HG02852 (cell line): ENCODE results near the gene HDAC9.

Experiments
- ATAC-seq: cut with Tn5 transposase; IDR thresholded peaks from one replicate; pipeline ENCODE4 v1.9.1; 2021; ENCODE audit warnings: mild to moderate bottlenecking, moderate library complexity; ENCODE audit not compliant: unreplicated experiment

Gene HDAC9

DNA sequence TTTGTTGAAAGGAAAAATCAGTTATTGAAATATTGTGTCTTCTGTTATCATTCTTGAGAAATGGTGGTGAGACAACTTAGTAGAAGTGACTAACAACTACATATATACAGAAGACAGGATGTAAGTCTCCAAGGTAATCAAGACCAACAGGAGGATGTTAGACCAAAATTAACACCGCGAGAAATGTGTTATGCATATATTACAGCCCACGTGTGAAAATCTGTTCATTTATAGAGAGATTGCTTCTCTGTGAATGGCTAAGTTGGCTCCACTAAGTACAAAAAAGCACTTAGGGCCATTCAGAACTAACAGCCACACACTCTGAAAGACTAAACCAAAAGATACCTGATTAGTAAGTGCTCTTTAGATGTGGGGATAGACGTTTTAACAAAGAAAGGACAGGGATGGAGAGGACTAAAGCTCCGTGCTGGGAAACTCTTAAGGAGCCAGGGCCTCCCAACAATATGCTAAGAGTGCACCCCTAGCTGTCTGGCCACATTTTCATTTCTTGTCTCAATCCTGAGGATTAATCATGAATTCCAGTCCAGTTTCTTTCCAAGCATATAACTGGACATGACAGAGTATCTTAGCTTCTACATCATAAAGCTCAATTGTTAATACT lies 26.5 kb downstream of the HDAC9 start:
- peak; percentile 43 for ATAC-seq

DNA sequence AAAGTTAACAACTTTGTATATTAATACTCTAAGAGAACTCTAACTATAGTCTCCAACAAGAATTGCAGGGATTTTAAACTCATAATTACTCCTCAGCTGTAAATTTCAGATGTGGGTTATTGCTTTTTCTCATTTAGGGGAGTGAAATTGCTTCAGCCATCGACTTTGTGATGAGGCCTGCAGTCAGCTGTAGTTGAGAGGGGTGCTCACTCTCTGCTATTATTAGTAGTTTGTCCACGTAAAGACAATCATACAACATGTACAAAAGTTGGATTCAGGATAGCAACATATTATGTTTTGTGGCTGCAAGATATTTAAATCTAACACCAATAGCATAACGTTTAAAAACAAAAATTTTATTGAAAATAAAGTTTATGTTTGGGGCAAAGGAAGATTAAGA lies 28.7 kb downstream of the HDAC9 start:
- ATAC-seq = no peak

DNA sequence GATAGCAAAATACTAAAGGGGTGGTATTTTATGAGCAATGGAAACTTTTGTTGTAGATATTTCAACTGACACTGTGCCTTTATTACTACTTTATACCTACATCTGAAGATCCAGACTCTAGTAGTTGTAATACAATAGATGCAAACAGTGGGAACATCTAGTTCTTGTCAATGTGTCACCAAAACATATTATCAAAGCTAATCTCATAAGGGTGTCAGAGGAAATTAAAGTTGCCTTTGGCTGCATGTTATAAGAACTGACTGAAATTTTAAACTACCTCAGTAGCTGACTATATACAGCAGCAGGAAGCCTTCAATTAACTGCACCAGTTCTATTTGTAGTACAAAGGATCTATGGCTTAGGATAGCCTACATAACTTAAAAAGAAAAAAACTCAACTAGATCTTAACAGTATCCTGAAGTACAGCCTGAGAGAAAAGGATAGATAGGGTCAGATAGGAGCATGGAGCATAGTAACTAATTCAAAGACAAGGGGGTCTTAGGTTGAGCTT lies 30.9 kb downstream of the HDAC9 start:
- ATAC-seq = no peak

DNA sequence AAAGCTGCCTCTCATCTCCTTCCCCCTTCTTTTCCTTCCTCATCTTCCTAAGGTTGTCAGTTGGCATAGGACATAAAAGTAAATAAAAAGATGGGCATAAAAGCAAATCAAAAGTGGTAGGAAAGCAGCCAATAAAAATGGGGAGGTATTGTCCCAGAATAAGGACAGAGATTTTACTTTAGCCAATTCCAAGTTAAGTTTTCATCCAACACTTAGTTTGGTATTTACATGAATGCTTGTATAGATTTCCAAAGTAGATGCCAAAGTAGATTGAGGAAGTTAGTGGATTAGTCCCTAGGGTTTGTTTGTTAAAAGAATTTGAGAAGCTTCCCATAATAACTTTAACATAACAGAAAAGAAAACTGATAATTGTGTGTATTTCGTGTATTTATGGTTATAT lies 33.7 kb downstream of the HDAC9 start:
- no peak for ATAC-seq

DNA sequence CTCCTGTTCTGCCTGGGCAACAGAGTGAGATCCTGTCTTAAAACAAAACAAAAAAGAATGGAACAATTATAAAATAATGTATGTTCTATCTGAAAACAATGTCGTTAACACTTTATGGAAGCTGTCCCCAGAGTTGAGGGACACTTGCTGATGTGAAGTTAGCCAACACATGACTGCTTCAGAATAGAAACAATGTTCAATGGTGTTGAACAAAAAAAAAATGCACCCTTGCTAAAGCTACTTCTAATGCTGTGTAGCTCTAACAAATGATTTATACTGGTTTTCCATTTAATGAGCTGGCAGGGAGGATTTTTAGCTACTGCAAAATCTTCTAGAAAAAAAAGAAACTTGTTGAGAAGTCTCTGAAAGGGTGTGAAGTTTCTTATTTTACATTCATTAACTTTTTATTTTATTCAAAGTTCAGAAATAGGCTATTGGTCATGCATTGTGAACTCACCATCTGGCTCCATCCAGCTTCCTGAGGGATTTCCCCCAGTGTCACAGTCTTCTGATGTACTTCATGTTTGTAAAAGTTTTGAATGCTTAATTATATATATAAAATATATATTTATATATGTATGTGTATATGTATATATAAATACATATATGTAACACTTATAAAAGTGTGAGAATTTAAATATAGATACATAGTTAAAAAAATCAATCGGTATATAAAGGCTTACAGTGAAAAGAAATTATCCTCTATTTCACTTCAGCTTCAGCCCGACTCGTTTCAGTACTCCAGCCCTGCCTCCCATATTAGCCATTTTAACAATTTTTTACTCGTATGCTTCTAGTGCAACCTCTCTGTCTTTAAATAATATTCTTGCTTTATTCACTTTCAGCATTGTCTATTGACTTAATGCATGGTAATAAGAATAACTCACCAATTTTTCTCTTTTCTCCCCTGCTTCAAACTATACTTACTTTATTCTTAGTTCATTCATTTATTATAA lies 35.0 kb downstream of the HDAC9 start:
- ATAC-seq = peak; percentile 78

DNA sequence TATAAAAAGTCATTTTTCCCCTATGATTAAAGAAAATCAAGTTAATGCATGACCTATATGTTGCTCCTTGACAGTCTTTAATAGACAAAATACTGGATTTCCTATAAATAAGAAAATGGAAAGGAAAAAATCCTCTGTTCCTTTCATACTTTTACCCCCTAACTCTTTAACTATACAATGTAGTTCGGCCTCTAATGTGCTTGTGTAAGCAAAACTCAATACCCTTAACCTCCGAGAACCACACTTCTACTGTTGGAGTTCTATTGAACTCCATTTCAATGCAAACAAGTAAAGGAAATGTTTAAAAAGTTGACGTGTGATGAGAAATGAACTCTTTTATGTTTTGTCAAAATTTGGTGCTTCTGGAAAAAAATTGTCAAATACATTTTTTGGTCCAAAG lies 36.0 kb downstream of the HDAC9 start:
- ATAC-seq = no peak

DNA sequence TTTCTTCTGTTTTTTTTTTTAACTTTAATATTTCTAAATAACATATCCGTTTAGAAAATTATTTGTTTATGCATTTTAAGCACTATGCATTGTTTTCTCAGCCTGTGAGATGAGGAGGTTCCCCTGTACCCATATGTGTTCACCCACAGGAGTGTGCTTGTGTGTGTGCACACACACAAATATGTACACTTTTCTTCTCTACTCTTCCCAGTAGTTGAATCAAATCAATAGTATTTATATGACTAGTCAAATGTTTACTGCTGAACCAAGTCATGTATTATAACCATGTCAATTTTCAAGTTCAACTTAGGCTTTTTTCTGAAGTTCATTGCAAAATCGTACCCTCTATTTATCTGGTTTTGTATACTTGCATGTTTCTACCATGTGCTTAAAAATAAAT lies 37.3 kb downstream of the HDAC9 start:
- peak; percentile 29 for ATAC-seq

DNA sequence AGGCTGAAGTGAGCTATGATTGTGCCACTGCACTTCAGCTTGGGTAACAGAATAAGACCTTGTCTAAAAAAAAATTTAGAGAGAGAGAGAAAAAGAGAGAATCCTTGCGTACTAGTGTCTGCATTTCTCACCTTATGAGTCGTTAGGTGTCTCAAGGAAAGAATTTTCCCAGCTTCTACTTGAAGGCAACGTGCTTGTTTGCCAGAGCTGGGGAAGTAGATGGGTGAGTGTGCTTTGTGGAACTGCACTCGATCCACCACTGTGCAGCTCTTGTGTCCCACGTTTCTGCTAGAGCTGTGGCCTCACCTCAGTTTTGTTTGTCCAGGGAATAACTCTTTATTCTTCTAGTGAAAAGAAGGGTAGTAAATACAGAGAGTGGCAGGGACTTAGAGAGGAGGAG lies 38.9 kb downstream of the HDAC9 start:
- ATAC-seq = no peak

DNA sequence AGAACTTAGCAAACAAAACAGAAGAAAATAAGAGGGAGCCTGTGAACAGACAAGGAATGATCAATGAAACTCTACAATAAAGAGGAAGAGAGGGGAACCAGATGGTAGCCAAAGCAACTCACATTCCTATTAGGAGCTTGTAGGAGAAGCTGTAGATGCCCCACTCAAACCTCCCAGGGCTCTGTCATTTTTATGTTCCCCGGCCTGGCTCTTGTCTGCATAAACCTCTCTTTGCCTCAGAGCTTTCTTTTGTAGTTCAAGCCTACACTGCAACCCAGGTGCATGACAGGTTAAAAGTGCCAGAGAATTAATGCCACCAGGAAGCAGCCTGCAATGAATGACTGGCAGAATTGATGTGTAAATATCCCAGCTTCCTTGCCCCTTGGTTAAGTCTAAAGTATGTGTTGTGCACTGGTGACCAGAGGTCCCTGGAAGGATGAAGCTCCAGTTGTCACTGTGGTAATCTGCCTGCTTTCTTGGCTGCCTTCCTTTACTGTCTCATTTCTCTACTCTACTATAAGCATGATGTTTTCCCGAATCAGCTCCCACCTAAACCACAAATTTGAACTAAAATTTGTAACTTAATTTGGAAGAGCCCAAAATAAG lies 40.4 kb downstream of the HDAC9 start:
- ATAC-seq = no peak

DNA sequence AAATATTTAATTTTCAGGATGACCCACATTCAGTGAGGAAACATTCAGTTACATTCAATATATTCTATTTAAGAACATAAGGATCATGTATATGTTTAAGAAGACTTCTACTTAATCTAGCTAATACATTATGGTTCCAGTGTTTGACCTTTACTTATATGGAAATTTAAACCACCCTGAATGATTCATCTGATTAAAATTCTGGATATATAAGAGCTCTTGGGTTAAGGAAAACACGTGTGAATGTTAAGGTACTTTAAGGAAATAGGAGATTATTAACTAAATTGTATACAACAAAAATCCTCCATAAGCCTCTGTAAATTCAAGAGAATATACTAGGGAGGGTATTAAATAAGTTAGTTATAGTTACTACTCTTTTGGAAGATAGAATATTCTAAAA lies 40.9 kb downstream of the HDAC9 start:
- no peak for ATAC-seq

DNA sequence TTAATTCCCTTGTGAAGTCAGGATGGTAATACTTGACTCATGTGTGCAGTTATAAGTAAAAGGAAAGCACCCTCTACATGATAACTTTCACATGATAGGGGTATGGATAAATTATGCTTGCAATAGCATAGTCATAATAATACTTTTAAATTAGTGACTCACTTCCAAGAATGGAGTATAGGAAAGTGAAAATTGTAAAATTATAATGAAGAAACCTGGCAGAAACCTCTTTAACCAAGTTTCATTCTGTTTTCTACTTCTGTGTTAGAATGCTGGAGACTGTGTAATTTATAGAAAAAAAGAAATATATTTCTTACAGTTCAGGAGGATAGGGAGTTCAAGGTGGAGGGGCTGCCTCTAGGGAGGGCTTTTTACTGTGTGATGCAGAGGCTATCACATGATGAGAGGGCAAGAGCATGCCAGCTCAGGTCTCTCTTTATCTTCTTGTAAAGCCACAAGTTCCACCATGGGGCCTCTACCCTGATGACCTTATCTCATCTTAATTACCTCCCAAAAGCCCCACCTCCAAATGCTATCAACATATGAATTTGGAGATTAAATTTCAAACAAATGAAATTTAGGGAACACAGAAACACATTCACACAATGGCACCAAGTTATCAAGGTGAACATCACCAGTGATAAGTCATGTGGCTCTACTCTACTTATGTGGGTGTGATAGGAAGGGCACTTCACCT lies 43.2 kb downstream of the HDAC9 start:
- ATAC-seq = peak; percentile 83

DNA sequence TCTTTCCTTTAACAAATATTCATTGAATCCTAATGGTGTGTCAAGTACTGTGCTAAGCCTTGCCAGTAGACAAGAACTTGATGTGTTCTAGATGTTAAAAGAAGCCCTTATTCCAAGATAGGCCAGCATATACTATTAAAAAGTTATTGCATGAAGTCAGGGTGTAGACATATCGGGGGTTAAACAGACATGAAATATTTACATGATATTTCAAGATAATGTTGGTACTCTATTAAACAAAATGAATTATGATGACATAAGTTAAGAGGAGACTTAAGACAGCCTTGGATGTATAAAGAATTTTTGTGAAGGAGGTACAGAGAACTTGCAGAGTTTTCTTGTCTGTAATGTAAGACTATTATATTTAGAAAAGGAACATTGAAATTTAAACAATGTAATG lies 44.8 kb downstream of the HDAC9 start:
- ATAC-seq = no peak

DNA sequence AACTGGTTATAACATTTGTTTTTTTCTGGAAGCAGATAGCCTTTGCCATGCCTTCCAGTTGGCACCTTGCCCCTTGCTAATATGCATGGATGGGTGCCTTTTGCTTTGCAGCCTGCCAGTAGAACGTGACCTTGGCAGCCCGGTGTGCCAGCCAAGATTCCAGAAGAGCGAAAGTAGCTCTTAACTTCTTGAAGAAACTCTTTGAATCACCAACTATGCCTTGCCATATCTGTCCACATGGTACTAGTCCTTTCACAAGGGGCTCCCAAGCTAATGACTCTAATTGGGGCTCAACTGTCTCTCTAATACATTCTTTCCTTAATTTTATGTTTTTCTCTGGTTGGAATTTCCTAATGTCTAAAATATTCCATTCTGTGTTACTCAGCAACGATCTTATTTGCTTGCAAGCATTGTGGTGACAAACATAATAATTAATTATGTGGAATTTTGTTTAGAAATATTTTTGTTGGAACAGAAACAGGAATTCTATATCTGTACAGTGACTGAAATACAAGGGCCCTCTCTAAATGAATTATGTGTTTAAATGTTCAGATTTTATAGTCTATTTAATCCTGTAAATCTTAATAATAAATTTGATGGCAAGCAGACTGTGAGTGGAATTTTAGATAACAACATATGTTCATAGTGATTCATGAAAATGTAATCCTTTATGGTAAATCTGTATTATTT lies 45.8 kb downstream of the HDAC9 start:
- ATAC-seq = no peak

DNA sequence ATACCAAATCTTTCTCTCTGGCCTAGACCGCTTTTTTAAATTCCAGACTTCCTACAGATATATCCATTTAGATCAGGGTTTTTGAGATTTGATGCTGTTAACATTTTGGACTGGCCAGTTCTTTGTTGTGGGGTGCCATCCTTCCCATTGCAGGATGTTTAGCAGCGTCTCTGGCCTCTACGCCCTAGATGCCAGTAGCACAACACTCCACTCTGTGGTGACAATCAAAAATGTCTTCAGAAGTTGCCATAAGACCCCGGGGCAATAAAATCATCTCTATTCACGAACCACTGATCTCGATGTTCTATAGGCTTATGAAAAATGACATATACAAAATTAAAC lies 46.3 kb downstream of the HDAC9 start:
- ATAC-seq = no peak

DNA sequence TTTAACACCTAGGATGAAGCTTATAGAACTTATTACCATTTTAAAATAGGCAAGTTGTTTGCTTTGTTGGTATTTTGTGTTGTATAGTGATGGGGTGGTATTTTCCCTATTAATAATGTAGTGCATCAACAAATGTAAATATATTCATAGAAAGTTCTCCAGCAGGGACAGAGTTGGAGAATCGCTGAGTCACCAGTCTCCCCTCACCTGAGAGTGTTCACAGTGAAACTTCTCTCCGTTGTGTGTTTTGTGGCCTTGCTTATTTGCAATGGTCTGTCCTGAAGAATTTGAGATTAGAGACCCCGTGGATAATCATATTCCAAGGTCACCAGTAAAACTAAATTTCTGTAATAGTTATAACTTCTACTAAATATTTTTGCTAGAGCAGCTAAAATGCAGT lies 51.0 kb downstream of the HDAC9 start:
- no peak for ATAC-seq

DNA sequence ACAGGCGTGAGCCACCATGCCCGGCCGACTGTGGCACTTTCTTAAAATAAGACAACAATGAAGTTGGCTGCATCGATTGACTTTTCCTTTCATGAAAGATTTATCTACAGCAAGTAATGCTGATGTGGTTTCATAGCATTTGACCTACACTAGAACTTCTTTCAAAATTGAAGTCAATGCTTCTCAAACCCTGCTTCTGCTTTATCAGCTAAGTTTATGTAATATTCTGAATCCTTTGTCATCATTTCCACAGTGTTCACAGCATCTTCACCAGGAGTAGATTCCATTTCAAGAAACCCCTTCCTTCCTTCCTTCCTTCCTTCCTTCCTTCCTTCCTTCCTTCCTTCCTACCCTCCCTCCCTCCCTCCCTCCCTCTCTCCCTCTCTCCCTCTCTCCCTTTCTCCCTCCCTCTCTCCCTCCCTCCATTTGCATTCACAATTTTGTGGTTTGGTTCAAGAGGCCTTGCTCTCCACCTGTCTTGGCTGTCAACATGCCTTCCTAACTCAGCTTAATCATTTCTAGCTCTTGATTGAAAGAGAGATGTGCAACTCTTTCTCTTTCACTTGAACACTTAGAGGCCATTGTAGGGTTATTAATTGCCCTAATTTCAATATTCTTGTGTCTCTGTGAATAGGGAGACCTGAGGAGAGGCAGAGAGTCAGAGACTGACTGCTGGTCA lies 52.1 kb downstream of the HDAC9 start:
- peak; percentile 48 for ATAC-seq

DNA sequence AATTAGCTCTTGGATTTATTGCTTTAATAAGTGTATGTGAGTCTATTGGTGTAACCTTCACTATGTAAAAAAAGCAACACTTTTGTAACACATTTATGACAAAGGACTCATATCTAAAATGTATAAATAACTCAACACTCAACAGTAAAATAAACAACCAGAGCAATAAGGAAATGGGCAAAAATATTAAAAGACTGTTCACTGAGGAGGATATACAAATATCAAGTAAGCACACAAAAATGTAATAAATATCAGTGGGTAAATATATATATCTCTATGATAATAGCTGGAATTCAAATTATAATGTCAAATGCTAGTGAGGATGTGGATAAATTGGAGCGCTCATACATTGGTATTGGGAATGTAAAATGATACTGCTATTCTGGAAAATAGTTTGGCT lies 53.0 kb downstream of the HDAC9 start:
- no peak for ATAC-seq

DNA sequence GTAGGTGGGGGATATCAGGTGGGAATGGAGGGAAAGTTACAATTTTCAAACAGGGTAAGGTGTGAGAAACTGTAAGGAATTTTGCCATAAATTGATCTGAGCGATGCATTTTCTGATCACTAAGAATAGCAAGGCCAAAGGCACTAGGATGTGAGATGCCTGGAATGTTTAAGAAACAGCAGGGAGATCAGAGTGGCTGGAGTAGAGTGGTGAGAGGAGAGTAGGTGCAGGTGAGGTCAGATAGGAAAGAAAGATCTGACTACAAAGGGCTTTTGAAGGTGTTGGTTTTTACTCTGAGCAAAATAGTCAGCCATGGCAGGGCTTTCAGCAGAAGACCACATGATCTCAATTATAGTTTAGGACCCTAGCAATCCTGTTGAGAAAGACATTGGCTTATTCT lies 55.0 kb downstream of the HDAC9 start:
- no peak for ATAC-seq

DNA sequence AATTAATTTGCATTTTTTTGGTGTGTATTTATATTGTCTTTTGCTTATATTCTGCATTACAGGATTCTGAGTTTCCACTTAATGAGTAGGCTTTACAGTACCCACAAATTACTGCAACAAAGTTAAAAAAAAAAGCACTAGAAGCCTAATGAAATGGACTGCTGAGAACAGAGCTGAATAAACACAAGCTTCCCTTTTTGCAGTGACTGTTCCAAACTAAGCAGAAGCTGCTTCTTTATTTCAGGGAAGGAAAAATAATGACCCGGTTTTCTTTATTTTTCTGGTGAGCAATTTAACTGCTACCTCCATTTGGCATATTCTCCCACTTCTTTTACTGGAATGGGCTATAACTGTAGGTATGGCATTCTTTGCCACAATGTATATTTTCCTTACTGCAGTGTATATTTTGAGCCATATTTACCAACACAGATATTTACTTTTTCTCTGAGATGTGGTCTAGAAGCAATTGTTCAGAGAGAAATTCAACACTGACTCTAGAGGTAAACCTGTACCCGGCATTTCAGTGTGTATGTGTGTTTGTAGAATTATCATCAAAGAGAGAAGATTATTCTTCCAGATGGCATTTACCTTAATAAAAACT lies 56.9 kb downstream of the HDAC9 start:
- no peak for ATAC-seq
